ENCODE measurements around the gene ZFPM1.

DNA sequence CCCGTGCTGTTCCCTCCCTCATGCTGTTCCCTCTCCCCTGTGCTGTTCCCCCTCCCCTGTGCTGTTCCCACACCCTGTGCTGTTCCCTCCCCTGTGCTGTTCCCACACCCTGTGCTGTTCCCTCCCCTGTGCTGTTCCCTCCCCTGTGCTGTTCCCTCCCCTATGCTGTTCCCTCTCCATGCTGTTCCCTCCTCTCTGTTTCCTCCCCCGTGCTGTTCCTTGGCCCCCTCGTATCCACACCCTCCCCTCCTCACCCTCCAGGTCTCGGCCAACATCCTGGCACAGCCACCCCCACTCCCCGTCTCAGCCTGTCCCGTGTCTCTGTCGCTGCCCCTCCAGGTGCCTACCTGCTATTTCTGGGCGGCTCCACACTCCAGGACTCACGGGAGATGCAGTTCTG is 68.6 kb downstream of the ZFPM1 start:
- TF ChIP-seq, protein P1, sequence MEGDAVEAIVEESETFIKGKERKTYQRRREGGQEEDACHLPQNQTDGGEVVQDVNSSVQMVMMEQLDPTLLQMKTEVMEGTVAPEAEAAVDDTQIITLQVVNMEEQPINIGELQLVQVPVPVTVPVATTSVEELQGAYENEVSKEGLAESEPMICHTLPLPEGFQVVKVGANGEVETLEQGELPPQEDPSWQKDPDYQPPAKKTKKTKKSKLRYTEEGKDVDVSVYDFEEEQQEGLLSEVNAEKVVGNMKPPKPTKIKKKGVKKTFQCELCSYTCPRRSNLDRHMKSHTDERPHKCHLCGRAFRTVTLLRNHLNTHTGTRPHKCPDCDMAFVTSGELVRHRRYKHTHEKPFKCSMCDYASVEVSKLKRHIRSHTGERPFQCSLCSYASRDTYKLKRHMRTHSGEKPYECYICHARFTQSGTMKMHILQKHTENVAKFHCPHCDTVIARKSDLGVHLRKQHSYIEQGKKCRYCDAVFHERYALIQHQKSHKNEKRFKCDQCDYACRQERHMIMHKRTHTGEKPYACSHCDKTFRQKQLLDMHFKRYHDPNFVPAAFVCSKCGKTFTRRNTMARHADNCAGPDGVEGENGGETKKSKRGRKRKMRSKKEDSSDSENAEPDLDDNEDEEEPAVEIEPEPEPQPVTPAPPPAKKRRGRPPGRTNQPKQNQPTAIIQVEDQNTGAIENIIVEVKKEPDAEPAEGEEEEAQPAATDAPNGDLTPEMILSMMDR (IDR thresholded peaks at IDR 0.05) = no peak
- TF ChIP-seq POLR2A (IDR thresholded peaks at IDR 0.05) = no peak
